K562 (cell line): ENCODE measurements around the gene NES. TPM values are rescaled to one million over a fixed set of nuclear protein-coding genes. Genes with fewer than 3 reads are reported as not detected.

ENCODE experiments used
- ARID1B ChIP-seq: fragments of 450-650 bp; IDR thresholded peaks from 2 replicates; pipeline ENCODE4 v1.6.1; 2016; ENCODE audit warnings: antibody characterized with exemption, mild to moderate bottlenecking, inconsistent platforms
- CC2D1A ChIP-seq: fragments of 450-650 bp; IDR thresholded peaks from 2 replicates; pipeline ENCODE4 v1.6.1; 2017; ENCODE audit warnings: mild to moderate bottlenecking
- CHAMP1 ChIP-seq: fragments of 450-650 bp; IDR thresholded peaks from 2 replicates; pipeline ENCODE4 v1.6.1; 2016; ENCODE audit warnings: mild to moderate bottlenecking
- CHD4 ChIP-seq: fragments of 200-600 bp; sonication (generic); IDR thresholded peaks from 3 replicates; pipeline ENCODE4 v1.6.1; 2012; ENCODE audit warnings: low read depth, mild to moderate bottlenecking, mixed read lengths, low read length, inconsistent platforms; ENCODE audit not compliant: insufficient read depth, insufficient replicate concordance, poor library complexity, severe bottlenecking
- FIP1L1 ChIP-seq: fragments of 200-400 bp; formaldehyde crosslinking; IDR thresholded peaks from 2 replicates; pipeline ENCODE4 v1.6.1; 2018; ENCODE audit warnings: mild to moderate bottlenecking, low read depth, low read length; ENCODE audit not compliant: poor library complexity, severe bottlenecking
- GATAD2A ChIP-seq: fragments of 450-650 bp; IDR thresholded peaks from 2 replicates; pipeline ENCODE4 v1.6.1; 2017
- KLF13 ChIP-seq: fragments of 450-650 bp; IDR thresholded peaks from 2 replicates; pipeline ENCODE4 v1.6.1; 2016; ENCODE audit warnings: missing genetic modification characterization, low read depth, mild to moderate bottlenecking, missing compliant biosample characterization, moderate library complexity, borderline replicate concordance
- MTF1 ChIP-seq: fragments of 250-450 bp; sonication (Bioruptor Pico); IDR thresholded peaks from 2 replicates; pipeline ENCODE4 v1.9.0; 2021; ENCODE audit warnings: moderate library complexity, mild to moderate bottlenecking, inconsistent platforms, borderline replicate concordance
- RCOR1 ChIP-seq, 2 experiments: IDR thresholded peaks; 2 replicates each; pipeline ENCODE4 v1.6.1; 2012; ENCODE audit warnings: low read depth in 2 of 2, low read length in 2 of 2, borderline replicate concordance in 1 of 2, improper control_type of control experiment in 1 of 2
- RUNX1 ChIP-seq: sonication (generic); IDR thresholded peaks from 2 replicates; pipeline ENCODE4 v1.6.1; 2016; ENCODE audit warnings: antibody characterized with exemption, low read depth
- SAFB ChIP-seq: fragments of 200-400 bp; formaldehyde crosslinking; IDR thresholded peaks from 2 replicates; pipeline ENCODE4 v1.6.1; 2017; ENCODE audit warnings: low read depth, low read length, borderline replicate concordance
- YBX1 ChIP-seq: fragments of 450-650 bp; IDR thresholded peaks from 2 replicates; pipeline ENCODE4 v1.7.1; 2016; ENCODE audit warnings: mild to moderate bottlenecking
- ZFPM2 ChIP-seq: fragments of 250-450 bp; sonication (Bioruptor Pico); IDR thresholded peaks from 2 replicates; pipeline ENCODE4 v1.5.1; 2022; ENCODE audit warnings: mild to moderate bottlenecking
- ZNF217 ChIP-seq: sonication (generic); formaldehyde crosslinking; IDR thresholded peaks from 2 replicates; pipeline ENCODE4 v1.8.0; 2022; ENCODE audit warnings: mild to moderate bottlenecking, missing genetic modification reagents
- ZNF408 ChIP-seq: fragments of 250-450 bp; sonication (Bioruptor Pico); IDR thresholded peaks from 2 replicates; pipeline ENCODE4 v1.4.0; 2020; ENCODE audit warnings: low read depth, mild to moderate bottlenecking, moderate library complexity
- ZNF589 ChIP-seq: fragments of 200-800 bp; sonication (Bioruptor generic); IDR thresholded peaks from 2 replicates; pipeline ENCODE4 v1.6.1; 2016; ENCODE audit warnings: low read depth, missing genetic modification characterization, missing compliant biosample characterization
- polyA plus RNA-seq, 8 experiments: library from polyadenylated mRNA; depleted of rRNA in 4 of 8; stranded (reverse) in 5 of 8; unstranded in 3 of 8; fragments of >200 nt; fragmentation: Nextera tagmentation in 2 of 8; fragmentation: Illumina TruSeq in 1 of 8; extraction: Ambion mirVana in 2 of 8; extraction: Trizol in 1 of 8; gene quantifications; 2 replicates each; pipeline versions ENCODE4 v1.2.1 to v1.2.3, GENCODE V29; 2011 to 2014; ENCODE audit warnings: inconsistent platforms in 1 of 8, missing spikeins in 1 of 8
- total RNA-seq, 7 experiments: library from RNA; depleted of rRNA in 6 of 7; stranded (reverse); fragments of >200 nt in 6 of 7; fragmentation: Illumina TruSeq in 2 of 7; extraction: Trizol in 2 of 7; gene quantifications; 2 replicates each; pipeline versions ENCODE4 v1.2.1 to v1.2.3, GENCODE V29; 2011 to 2021; ENCODE audit warnings: low replicate concordance in 1 of 7
- TF ChIP-seq, protein P1 (sequence below): fragments of 450-650 bp; IDR thresholded peaks from 2 replicates; pipeline ENCODE4 v1.7.1; 2018; ENCODE audit warnings: mild to moderate bottlenecking, low read depth; ENCODE audit not compliant: partially characterized antibody
- TF ChIP-seq, protein P2 (sequence below): fragments of 250-450 bp; sonication (Bioruptor Pico); IDR thresholded peaks from 2 replicates; pipeline ENCODE4 v1.4.0; 2020

NES gene
- total and polyA plus RNA-seq, 9 of the 15 experiments (the other 6 are each of a cell fraction or from before 2014, with no cell fraction given): 0.10 to 8.6 (median 4.2) TPM

DNA sequence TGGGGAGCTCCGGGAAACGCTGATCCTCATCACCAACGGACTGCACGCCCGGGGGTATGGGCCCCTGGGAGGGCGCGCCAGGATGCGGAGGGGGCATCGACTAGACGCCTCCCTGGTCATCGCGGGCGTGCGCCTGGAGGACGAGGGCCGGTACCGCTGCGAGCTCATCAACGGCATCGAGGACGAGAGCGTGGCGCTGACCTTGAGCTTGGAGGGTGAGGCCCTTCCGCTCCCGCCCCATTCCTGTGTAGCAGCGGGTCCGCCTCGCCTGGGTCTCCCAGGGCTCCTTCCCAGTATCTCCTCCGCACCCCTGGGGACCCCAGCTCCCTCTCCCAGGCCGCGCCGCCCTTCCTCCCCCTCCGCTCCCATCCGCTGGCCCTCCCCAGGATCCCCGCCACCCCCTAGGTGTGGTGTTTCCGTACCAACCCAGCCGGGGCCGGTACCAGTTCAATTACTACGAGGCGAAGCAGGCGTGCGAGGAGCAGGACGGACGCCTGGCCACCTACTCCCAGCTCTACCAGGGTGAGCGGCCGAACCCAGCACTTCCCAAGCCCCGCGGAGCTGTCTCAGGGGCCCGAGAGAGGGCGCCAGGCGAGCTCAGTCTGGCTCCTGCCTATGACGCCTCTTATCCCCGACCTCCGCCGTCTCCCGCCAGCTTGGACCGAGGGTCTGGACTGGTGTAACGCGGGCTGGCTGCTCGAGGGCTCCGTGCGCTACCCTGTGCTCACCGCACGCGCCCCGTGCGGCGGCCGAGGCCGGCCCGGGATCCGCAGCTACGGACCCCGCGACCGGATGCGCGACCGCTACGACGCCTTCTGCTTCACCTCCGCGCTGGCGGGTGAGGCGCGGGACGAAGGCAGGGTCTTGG is 53.0 kb downstream of the NES start (continued):
- no peak for TF ChIP-seq CHAMP1
- TF ChIP-seq RUNX1: peak; percentile 42; the same call in 1 of the 2 replicates
- TF ChIP-seq ZNF408: no peak
- TF ChIP-seq ZNF217: no peak
- TF ChIP-seq GATAD2A: 0 out of 2 replicates have a peak, but pooled peaks have one; percentile 32
- no peak for TF ChIP-seq YBX1
- TF ChIP-seq CHD4: no peak
- TF ChIP-seq MTF1 (CRISPR knock-in tag): no peak
- TF ChIP-seq KLF13: 0 out of 2 replicates have a peak, but pooled peaks have one; percentile 26
- no peak for TF ChIP-seq SAFB
- TF ChIP-seq, protein P1, sequence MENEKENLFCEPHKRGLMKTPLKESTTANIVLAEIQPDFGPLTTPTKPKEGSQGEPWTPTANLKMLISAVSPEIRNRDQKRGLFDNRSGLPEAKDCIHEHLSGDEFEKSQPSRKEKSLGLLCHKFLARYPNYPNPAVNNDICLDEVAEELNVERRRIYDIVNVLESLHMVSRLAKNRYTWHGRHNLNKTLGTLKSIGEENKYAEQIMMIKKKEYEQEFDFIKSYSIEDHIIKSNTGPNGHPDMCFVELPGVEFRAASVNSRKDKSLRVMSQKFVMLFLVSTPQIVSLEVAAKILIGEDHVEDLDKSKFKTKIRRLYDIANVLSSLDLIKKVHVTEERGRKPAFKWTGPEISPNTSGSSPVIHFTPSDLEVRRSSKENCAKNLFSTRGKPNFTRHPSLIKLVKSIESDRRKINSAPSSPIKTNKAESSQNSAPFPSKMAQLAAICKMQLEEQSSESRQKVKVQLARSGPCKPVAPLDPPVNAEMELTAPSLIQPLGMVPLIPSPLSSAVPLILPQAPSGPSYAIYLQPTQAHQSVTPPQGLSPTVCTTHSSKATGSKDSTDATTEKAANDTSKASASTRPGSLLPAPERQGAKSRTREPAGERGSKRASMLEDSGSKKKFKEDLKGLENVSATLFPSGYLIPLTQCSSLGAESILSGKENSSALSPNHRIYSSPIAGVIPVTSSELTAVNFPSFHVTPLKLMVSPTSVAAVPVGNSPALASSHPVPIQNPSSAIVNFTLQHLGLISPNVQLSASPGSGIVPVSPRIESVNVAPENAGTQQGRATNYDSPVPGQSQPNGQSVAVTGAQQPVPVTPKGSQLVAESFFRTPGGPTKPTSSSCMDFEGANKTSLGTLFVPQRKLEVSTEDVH: peak; percentile 90
- peak in 1 of 2 experiments; percentile 65; a peak in 2 of 4 replicates for TF ChIP-seq RCOR1 (IDR thresholded peaks at IDR 0.05; ENCODE audit: borderline replicate concordance in 1 of 2, low read depth in 2 of 2, low read length in 2 of 2)
- peak; percentile 77 for TF ChIP-seq FIP1L1
- TF ChIP-seq ARID1B: peak; percentile 20; the same call in 1 of the 2 replicates
- TF ChIP-seq CC2D1A: no peak
- TF ChIP-seq, protein P2, sequence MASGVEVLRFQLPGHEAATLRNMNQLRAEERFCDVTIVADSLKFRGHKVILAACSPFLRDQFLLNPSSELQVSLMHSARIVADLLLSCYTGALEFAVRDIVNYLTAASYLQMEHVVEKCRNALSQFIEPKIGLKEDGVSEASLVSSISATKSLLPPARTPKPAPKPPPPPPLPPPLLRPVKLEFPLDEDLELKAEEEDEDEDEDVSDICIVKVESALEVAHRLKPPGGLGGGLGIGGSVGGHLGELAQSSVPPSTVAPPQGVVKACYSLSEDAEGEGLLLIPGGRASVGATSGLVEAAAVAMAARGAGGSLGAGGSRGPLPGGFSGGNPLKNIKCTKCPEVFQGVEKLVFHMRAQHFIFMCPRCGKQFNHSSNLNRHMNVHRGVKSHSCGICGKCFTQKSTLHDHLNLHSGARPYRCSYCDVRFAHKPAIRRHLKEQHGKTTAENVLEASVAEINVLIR: peak; percentile 78
- TF ChIP-seq ZNF589 (CRISPR knock-in tag): no peak
- no peak for TF ChIP-seq ZFPM2 (CRISPR knock-in tag)
